Activated gamma-delta T cell treated with Interleukin-2 at 50 U/mL for 16 hours (primary cell): ENCODE data around the gene MS4A6E.
"Not testable (repeated sequence)": the region's sequence is repeated elsewhere in the genome, so short reads cannot be mapped to it uniquely, and the experiment has no call there.

Experiments used
- DNase-seq: peaks from one replicate; pipeline ENCODE4 v3.0.0-alpha.2; 2020

Gene MS4A6E

DNA sequence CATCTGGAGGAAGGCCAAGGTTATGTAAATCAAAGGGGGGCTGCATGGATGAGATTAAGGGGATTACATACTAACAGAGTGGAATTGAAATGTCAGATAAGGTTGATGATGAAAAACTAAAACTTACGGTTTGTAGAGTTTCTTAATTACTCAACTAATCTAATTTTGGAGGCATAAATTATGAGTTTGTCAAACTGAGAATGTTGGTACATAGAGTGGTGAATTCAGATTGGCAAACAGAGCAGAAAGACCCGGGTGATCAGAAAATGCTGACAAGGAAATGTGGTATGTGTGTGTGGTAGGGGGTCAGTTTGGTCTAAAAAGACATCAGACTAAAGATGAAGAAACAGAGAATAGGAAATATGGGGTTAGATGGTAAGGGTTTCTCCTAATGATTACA is 11.0 kb downstream of the MS4A6E start:
- DNase-seq: no peak

- no peak for DNase-seq
Observed at GRCh38 chr11:60339356-60339755, 12.3 kb downstream of the MS4A6E start.

- DNase-seq: no peak
Observed at GRCh38 chr11:60343094-60343704, 16.1 kb downstream of the MS4A6E start.

GRCh38 chr11:60344146-60344545 is 17.1 kb downstream of the MS4A6E start:
- DNase-seq: no peak

- no peak for DNase-seq
Observed at GRCh38 chr11:60345489-60345888, 18.4 kb downstream of the MS4A6E start.

DNA sequence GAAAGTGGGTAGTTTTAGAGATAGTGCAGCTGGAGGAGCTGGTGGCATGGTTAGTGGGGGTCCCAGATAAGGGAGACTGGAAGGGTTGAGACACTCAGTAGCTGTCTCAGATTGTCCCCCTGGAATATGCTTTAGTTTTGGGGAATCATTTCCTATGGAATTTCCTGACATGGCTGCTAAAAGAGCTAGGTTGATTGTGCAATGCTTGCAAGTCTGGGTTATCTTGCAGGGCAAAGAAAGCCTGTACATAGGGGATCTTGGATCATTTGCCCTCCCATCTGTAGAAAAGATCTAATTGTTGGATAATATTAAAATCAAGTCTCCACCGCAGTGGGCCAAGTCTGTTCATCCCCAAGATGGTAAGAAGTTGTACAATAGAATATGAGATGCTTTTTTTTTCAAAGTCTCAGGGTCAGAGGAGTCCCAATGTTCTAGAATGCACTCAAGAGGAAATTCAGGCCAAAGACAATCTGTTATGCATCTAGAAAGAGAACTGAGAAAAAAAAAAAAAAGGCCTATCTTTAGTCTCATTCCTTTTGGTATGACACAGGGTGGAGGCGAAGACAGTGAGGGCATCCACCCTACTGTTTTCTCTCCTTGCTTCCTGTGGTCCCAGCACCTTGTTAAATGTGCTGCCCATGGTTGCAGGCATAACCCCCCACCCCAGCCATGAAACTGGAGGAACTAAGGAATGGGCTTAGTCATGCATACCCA is 20.2 kb downstream of the MS4A6E start:
- DNase-seq: no peak

GRCh38 chr11:60348116-60348515 is 21.1 kb downstream of the MS4A6E start:
- no peak for DNase-seq

DNA sequence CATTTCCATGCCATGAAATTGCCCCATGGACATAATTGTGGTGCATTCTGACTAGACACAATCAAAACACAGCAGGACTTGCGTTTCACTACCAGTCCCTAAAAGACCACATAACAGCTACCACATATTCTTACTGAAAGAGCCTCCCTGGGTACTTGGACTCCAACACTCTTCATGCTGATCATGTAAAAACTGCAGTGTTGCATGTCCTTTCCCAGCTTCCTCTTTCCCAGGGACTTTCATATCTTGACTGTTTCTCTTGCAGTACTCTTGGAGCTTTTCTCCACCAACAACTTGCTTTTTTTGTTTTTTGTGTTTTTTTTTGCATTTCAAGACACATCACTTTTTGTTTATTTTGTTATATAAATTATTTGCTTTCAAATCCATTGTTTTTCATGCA is 22.9 kb downstream of the MS4A6E start:
- DNase-seq: no peak

GRCh38 chr11:60357771-60358170 is 30.7 kb downstream of the MS4A6E start:
- no peak for DNase-seq

DNA sequence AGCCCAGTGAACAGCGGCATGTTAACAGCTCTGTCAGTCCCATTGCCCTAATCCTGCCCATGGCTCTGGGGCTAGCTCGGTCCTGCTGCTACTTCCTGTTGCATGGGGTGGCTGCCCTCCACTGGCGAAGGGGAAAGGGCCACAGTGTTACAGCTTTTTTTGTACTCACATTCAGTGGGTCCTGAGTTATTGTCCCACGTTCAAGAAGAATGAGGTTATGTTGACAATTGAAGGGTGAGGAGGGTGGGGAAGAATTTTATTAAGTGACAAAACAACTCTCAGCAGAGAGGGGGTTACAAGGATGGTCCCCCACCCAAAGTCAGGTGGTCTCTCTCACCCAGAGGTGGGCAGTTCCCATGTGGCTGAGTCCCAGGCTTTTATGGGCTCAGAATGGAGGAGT is 33.6 kb downstream of the MS4A6E start:
- DNase-seq: no peak

DNA sequence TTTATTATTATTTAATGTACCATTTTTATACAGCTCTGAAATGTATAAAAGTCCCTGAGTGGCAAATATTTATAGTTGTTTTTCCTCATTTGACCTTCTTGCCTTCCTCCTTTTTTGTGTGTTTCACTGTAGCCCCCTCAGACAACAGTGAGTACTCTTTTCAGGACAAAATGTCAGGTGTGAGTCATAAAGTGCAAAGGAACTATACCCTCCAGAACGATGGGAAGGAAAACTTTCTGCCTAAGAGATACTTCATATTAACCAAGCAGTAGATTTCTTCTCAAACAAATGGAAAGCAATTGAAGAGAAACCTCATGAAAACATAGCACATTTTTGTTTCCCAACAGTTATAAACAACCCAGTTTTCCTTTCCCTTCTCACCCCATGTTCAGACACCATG is 35.2 kb downstream of the MS4A6E start:
- no peak for DNase-seq

GRCh38 chr11:60363542-60364470 is 36.8 kb downstream of the MS4A6E start:
- DNase-seq: peak; percentile 47

DNA sequence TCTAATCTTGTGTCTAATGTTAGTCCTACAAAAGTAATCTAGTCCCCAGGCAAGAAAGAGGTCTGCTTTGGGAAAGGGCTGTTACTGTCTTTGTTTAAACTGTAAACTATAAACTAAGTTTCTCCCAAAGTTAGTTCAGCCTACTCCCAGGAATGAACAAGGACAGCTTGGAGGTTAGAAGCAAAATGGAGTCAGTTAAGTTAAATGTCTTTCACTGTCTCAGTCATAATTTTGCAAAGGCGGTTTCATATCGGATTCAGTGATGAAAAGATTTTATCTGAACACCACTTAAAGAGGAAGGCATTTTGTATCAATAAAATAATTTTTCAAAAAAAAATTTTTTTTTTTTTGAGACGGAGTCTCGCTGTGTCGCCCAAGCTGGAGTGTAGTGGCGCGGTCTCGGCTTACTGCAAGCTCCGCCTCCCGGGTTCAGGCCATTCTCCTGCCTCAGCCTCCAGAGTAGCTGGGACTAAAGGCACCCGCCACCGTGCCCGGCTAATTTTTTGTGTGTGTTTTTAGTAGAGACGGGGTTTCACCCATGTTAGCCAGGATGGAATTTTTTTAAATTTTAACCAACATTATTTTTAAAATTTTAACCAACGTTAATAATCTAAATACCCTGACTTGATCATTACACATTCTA is 39.3 kb downstream of the MS4A6E start:
- not testable (repeated sequence) for DNase-seq

DNA sequence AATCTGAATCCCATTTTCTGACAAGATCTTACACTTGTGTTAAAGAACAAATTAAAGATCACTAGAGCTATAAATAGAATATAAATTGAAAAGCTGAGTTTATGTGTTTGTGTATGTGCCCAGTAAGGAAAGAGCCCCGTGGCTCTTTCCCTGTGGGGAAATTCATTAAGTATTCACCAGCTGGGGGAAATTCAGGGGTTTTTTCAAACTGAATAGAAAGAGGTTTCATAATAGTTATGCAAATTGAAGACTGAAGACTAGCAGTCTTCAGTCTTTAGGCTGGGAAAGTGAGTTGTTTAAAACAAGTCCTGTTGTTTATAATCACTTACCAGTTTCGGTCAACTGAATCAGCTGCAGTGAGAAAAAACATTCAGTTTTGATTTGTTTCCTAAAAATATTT is 40.0 kb downstream of the MS4A6E start:
- no peak for DNase-seq

DNA sequence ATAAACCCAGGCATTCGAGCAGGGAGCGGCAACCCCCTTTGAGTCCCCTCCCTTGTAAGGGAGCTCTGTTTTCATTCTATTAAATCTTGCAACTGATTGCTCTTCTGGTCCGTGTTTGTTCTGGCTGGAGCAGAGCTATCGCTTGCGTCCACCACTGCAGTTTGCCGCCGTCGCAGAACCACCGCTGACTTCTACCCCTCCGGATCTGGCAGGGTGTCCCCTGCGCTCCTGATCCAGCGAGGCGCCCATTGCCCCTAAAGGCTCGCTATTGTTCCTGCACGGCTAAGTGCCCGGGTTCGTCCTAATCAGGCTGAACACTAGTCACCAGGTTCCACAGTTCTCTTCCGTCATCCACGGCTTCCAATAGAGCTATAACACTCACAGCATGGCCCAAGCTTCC is 40.8 kb downstream of the MS4A6E start:
- no peak for DNase-seq

DNA sequence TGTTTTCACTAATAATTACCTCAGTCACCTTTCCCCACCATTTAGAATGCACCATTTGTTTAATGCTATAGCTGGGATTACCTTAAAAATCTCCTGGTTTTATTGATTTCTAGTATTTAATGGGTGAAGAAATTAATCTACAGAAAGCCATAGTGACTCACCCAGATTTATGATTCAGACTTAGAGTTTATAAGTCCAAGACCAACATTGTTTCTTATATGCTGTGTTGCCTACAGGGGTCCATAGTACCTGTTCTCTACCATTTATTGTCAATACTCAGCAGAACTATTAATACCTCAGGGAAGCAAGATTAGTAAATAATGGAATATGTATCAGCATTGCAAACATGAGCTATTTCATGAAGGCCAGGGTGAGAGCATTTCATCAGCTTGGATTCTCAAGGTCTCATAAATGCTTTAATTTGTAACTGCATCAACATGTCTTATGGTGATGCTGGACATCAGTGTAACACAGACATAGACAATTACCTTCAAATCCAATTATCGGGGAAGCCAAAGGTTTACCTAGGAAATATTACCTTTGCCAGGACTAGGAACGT is 43.3 kb downstream of the MS4A6E start:
- no peak for DNase-seq

- DNase-seq: no peak
Observed at GRCh38 chr11:60370811-60371298, 43.8 kb downstream of the MS4A6E start.

DNA sequence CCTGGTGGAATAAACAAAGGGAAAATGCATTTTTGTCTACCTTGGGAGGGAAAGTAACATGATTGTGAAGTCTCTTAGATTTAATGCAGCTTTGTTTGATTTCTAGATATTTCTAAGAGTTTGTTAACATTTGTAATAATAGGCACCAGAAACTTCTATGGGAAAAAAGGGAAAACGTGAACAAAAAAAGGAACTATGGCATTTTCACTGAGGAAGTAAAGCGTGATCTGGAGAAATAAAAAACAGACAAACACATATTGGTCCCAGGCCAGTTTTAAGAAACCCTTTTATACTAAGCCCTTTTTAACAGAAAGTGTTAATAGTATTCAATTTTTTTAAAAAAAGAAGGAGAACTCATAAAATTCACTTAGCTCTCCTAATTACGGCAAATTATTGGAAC is 44.3 kb downstream of the MS4A6E start:
- no peak for DNase-seq

DNA sequence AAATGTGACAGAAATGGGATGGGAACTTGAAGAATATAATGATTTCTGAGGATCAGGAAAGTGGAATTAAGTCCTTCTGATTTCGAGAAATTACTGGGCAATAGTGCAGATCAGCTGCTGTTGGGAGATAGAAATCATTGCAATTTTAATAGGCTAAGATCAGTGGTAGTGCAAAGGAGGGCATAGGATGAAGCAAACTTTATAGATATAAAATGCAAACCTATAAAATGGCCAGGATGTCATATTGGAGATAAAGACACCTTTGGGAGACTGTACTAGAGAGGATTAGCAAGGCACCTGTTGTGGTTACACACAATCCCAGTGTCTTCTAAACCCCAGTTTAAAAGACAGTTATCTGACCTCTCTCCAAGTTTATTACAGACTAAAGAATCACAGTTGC is 44.8 kb downstream of the MS4A6E start:
- DNase-seq: no peak

DNA sequence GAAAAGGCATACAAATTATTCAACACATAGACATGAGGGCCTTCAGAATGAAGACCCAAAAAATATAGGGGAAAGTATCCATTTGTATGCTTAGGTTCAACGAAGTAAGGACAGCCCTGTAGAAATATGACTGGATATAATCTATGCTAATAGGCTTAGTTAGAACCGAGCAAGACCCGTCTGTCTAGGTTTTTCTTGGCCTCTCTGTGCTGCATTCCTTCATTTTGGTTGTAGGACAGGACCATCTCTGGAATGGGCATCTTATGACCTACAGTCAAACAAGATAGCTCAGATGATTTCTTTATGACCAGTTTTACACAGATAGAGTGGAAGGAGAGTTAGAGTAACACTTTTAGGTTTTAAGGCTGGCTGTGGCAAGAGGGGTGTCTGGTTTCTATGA is 45.7 kb downstream of the MS4A6E start:
- no peak for DNase-seq

- no peak for DNase-seq
Observed at GRCh38 chr11:60375316-60375715, 48.3 kb downstream of the MS4A6E start.

- DNase-seq: no peak
Observed at GRCh38 chr11:60376601-60377000, 49.5 kb downstream of the MS4A6E start.
